ELF-1 (cell line): ENCODE data around the gene RNASEH2A.
"Not testable (repeated sequence)": the region's sequence is repeated elsewhere in the genome, so short reads cannot be mapped to it uniquely, and the experiment has no call there.

Experiments used
- DNase-seq: peaks from one replicate; pipeline ENCODE4 v3.0.0-alpha.2; 2016; ENCODE audit warnings: low read depth, low spot score

RNASEH2A gene

DNA sequence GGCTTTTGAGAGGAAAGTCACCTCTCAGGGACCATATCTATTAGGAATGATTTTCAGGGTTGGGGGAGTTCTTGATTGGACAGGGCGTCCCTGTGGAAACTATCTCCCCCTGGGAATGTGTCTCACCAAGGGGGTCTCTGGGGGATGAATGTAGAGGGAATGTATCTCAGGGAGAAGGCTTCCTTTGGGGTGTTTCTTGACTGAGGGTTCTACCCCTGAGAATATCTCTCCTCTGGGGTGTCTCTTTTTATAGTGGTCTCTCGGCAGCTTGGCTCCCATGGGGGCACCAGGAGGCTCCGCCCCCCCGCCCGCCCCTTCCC lies 27.0 kb downstream of the RNASEH2A start:
- DNase-seq: no peak

DNA sequence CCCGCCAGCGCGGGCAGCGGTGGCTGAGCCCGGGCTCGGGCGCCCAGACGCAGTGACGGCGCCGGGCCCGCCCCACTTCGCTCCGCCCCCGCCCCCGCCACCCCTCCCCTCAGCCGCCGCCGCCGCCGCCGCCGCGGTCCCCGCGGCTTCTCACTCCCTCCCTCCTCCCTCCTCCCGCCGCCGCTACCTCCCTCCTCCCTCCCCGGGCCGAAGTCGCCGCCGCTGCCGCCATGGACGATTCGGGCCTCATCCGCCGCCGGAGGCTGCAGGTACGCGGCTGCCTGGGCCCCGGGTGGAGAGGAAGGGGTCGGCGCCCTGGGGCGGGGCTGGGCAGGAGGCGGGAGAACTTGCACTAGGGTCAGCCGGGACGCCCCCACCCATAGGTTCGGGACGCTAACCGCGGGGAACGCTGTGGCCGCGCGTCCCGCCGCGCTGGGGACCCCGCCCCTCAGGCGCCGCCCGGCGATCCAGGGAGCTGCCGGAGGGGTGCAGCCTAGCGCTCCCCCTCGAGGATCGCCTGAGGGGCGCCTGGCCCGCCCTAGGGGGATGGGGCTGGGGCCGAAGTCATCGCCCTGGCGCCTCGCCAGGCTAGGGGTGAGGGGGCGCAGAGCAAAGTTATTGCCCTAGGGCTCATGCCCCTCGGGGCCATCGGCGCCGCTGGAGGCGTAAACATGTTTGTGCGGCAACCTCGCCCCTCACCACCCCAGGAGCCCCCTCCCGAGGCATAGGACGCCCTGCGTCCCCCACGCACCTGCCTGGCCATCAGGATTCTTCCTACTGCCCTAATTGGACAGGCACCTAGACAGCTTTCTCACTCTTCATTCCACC lies 27.6 kb downstream of the RNASEH2A start:
- DNase-seq: peak; percentile 5

DNA sequence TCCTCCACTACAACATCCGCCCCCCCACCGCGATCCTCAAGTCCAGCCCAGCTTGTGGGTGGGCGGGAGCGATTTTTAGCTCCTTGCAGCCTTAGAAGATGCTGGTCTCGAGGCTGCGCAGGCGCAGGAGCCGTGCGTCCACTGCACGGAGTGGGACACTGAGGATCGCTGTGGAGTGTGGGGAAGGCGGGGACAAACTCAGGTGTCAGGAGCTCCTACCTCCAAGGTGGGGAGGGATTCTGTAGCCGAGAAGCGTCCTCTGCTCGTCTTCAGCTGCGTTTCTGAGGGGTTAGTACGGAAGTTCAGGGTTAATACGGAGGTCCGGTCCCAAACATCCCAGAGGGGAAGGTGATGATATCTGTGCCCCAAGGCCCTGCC lies 28.2 kb downstream of the RNASEH2A start, which contains the start of gene RTBDN:
Gene RTBDN (minus strand): TSS at position 14 of the 378 bp plus-strand sequence. CDS start 4,600 bp downstream, outside the sequence.
- DNase-seq: peak; percentile 41

DNA sequence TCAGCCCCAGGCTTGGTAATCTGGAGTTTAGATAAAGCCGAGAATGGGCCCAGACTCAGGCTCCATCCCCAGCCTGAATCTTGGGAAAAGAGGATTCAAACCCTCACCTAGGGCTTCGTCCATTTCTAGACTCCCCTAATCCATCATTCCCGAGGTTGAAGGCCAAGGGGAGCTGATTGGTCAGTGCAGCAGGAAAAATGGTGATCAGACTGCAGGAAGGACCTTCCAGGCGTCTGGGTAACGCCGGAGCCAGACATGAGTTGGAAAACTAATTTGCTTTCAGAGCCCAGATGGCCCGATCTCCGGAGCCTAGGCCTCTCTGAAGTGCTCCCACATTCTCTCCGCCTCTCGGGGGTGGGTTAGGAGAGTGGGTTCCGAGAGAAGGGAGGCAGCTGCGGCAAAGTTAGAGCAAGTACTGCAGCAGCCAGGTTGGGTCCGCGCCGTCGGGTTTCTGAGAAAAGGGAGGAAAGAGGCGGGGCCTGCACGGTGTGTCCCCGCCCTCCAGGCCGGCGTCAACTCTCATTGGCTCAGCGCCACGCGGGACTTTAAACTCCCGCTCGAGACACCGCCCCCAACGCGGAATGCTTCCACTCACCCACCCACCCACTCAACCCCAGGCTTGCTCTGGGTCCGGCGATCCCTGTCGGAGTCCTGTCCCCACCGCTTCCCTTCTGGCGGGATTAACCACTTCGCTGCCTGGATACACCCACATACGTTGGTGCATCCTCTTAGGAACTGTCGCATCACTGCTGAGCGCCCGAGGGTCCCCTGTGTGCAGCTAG lies 28.8 kb downstream of the RNASEH2A start:
- no peak for DNase-seq

DNA sequence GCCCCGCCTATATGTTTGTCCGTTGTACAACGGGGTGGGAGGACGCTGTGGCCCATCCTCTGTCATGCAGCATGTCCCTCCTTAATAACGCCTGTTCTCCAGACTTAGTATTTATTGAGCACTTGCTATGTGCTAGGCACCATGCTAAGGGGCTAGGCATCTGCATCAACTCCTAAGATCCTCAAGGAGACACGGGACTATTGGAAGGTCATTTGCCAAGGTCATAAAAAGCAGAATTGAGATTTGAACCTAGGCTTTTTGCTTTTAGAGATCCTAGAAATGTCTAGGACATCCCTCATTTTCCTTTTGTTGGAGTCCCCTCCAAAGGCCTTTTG lies 30.1 kb downstream of the RNASEH2A start:
- DNase-seq: no peak

DNA sequence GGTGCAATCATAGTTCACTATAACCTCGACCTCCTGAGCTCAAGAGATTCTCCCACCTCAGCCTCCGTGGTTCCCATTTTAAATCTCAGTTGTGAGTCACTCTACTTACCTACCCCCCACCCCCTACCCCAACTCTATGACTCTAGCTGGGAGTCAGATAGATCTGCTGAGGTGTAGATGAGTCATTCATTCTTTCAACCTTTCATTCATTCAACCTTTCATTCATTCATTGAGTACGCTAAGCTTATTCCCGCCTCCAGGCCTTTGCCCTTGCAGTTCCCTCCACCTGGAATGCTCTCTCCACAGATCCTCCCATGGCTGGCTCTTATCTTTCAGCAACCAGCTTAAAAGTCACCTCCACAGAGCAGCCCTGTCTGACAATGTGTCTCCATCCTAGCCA lies 30.8 kb downstream of the RNASEH2A start:
- no peak for DNase-seq

DNA sequence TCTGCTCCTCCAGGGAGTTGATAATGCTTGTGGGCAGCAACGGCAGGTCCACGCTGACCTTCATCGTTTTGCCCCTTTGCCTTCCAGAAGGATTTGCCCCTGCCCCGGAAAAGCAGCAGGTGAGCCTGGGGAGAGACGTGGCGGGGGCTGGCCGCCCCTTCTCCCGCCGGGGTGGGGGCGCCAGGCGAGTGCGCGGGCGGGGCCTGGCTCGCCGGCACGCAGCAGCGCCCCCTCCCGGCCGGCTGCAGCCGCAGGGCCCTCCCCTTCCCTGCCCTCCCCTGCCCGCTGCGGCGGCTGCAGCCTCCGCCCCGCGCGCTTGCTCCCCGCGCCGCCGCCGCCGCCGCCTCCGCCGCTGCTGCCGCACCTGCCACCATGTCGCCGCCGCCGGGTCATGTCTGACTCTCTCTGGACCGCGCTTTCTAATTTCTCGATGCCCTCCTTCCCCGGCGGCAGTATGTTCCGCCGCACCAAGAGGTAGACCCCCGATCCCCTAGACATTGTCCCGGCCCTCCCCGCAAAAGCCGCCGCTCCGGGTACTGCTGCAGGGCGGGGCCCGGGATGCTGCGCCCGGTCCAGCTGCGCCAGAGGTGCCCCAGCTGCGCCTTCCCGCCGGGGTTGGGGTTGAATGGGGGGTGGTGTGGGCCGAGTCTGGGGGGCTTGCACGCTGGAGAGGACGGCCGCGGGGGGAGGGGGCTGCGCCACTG lies 31.9 kb downstream of the RNASEH2A start, which contains the start of gene MAST1:
Gene MAST1 (plus strand): TSS at position 334 of the 704 bp plus-strand sequence. CDS start 58 bp downstream, at position 392.
- DNase-seq: peak; percentile 49

DNA sequence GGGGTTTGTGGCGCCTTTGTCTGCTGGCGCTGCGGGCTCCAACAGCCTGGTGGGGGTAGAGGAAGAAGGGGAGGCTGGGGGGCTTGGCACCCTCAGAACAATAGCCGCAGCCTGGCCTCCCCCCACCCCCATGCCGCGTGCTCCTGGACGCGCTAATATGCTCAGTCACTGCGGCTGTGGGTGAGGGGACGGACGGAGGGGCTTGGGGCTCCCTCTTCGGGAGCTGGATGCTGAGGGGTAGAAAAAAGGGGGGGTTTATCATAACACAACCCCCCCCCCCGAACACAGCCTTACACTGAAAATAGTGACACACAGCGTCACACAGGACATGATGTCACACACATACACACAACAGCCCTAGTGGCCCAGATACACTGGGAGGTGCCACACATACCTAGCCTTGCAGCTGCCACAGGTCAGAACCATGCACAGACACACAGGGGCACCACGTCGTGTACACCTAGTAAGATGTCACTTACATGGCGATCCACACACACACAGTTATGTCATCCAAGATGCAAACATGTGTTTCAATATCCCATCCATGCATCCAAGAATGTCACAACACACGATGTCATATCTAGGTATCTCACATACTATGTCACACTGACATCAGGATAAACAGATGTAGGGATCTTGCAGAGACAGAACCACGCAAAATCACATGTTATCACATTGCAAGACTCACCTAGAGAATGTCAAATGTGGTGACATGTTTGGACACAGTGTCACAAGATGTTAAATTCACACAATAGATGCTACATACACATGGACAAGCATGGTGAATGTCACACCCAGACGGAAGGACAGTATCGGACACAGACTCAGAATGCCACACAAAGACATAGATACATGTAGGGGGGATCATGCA lies 32.7 kb downstream of the RNASEH2A start:
- DNase-seq: no peak

DNA sequence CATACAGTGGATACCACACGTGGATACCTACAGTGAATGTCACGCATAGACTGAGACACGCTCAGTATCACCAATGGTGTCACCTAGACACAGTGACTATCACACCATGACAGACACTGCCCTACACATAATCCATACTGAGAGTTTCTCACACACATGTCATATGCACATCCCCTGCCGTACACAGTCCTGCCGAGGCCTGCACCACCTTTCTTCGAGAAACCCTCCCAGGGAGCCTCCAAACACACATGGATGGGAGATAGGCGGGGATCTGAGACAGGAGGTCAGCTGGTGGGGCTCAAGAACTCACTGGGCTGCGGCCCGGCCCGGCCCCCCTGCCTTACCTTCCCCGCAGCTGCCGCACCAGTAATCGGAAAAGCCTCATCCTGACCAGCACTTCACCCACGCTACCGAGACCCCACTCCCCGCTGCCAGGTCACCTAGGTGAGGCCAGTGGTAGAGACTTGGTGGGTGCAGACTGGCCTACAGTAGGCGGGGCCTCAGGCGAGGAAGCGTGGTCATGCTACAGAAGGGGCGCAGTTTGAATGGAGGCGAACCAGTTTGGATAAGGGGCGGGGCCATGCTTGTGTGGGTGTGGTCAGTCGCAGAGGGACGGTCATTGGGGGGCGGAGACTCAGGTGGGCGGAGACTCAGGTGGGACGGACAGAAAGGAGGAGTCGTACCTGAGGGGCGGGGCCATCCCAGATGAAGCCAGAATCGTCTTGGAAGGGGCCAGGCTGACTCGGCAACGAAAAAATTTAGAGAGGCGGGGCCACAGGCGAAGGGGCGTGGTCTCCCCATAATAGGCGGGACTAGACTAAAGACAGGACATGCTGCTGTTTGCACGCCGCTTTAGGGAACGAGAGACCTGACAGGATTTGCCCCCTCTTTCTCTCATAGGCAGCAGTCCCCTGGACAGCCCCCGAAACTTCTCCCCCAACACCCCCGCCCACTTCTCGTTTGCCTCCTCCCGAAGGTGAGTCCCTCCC lies 34.0 kb downstream of the RNASEH2A start:
- peak; percentile 98 for DNase-seq

DNA sequence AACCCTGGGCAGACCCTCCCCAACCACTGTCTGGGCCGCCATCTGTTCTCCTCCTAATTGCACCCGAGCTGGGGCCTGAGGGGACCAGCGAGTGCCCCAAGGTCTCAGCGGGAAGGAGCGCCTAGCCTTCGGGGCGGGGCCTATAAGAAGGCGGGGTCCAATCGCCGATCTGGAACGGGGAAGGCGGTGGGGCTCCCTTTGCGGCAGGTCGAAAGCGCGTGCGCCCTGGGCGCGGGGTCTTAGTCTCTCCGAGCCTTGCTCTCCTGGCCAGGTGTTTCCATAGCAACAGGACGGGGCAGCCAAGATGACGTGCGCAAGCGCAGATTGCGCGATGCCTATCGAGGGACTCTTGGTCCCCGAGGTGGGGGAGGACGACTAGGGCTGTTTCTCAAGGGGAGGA lies 34.7 kb downstream of the RNASEH2A start:
- peak; percentile 96 for DNase-seq

DNA sequence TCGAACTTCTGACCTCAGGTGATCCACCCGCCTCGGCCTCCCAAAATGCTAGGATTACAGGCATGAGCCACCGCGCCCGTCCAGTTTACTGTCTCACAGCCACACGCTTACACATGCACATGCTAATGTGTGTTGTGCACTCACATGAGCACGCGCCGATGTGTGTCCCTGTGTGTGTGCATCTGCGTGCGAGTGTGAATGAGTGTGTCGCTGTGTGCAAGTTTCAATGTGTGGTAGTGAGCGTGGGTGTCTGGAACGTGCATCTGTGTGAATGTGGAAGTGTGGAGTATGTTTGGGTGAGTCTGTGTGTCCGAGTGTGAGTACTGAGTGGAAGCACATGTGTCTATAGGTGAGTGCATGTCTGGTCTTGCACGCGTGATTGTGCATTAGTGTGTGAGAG lies 36.1 kb downstream of the RNASEH2A start:
- no peak for DNase-seq

DNA sequence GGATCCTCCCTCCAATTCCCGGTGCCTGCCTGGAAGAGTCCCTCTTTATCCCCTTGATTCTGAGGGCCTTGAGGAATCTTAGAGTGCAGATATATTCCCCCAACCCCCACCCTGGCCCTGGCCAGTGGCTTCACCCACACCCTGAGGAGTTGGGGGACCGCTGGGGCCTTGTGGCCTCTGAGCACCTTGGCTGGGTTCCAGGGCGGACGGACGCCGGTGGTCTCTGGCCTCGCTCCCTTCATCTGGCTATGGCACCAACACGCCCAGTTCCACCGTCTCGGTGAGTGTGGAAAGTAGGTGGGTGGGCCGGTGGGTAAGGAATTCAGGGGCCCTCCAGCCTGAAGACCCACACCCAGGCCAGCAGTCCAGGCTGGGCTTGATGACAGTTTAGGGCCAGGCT lies 36.9 kb downstream of the RNASEH2A start:
- no peak for DNase-seq

DNA sequence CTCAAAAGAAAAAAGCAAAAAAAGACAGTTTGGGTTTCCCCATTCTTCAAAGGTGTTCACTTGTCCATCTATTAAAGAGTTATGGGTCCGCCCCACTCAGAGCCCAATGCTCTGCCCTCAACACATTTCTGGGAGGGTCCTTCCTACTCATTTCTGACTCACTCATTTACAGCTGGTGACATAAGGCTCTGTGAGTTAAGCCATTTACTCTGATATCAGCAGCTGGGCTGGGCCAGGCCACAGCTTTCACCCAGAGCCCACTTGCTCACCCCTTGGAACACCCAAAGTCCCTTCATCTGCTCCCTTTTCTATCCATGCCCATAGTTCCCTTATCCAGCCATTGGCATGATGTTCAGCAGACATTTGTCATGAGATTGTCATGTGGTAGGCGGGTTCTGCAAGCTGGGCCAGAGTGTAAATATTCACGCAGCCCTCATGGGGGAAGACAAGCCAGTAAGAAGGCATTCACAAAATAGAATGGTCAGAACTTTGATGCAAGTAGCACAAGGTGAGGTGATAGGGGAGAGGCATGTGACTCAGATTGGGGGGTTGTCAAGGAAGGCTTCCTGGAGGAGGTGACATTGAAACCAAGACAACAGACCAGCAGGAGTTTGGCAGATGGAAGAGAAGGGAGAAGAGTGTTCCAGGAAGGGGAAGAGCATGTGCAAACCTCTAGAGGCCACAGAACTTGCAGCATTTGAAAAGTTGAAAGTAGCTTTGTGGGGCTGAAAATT lies 37.8 kb downstream of the RNASEH2A start:
- no peak for DNase-seq

DNA sequence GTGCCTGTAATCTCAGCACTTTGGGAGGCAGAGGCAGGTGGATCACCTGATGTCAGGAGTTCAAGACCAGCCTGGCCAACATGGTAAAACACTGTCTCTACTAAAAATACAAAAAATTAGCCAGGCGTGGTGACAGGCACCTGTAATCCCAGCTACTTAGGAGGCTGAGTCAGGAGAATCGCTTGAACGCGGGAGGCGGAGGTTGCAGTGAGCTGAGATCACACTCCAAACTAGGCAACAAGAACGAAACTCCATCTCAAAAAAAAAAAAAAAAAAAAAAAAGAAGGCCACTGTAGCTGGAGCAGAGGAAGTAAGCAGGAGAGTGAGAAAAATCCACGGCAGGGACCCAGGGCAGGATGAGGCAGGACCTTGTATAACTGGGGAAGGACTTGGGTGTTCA lies 40.2 kb downstream of the RNASEH2A start:
- not testable (repeated sequence) for DNase-seq

DNA sequence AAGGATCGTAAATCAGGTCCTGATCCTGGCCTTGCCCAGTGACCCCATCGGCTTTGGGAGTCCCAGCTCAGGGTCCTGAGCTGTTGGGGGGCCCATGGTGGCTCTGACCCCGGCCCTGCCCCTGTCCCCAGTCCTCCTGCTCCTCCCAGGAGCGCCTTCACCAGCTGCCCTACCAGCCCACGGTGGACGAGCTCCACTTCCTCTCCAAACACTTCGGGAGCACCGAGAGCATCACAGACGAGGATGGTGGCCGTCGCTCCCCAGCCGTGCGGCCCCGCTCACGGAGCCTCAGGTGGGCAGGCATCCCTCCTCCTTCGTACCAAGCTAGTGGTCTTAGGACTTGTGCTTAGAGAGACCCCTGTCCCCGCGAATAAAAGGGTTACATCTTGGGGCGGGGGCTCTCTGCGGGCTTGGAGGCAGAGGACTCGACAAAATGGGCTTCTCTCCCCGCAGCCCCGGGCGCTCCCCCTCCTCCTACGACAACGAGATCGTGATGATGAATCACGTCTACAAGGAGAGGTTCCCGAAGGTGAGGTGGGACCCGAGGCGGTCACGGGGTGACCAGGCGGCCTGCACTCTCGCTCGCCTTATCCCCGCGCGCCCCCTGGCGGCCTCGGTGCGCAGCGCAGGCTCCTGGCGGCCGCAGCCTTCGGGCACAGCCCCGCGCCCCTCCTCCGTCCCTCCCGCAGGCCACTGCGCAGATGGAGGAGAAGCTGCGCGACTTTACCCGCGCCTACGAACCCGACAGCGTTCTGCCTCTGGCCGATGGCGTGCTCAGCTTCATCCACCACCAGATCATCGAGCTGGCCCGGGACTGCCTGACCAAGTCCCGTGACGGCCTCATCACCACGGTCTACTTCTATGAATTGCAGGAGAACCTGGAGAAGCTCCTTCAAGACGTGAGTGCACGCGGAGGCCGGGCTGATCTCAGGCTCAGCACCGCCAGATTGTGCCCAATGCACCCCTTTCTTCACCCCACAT lies 41.1 kb downstream of the RNASEH2A start:
- peak; percentile 96 for DNase-seq

DNA sequence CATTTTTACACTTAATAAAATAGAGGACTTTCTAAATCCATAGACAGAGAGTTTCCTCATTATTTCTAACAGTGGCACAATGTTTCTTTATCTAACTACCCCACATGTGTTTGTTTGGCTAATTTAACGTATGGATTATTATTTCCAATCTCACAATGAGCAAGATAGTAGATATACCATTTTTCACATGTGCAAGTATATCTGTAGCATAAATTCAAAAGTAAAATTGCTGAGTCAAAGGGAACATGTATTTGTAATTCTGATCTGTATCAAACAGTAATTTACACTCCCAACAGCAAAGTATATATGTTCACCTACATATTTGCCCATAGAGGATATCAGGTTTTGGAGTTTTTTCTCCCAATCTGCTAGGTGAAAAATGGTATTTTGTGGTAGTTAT lies 50.3 kb downstream of the RNASEH2A start:
- no peak for DNase-seq

DNA sequence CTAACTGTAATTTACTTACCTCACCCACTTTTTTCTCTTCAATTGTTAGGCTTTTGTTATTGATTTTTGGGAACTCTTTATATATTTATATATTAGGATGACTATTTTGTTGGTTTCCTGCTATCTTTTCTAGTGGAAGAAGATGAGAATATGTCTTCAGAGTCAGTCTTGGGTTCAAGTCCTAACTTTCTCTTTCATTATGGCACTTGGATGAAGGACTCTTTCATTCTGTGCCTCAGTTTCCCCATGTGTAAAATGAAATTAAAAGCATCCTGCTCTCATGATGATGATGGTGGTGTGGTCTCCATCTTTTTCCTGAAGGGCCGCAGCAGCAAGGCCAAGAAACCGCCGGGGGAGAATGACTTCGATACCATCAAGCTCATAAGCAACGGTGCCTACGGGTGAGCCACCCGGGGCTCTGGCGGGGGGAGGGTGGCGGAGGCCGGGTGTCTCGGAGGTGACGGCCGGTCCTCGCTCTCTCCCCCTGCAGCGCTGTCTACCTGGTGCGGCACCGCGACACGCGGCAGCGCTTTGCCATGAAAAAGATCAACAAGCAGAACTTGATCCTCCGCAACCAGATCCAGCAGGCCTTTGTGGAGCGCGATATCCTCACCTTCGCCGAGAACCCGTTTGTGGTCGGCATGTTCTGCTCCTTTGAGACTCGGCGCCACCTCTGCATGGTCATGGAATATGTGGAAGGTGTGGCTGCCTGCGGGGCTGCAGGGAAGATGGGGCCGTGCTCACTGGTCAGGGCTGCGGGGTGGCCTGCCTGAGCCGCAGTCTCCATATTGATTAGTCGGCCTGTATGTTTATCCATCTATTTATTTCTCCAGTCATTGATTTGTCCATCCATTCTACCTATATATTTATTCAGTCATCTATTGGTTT lies 51.9 kb downstream of the RNASEH2A start:
- DNase-seq: no peak
